CD4-positive, CD25-positive, alpha-beta regulatory T cell (primary cell): ENCODE results near the gene CPA5. TPM values are rescaled to one million over a fixed set of nuclear protein-coding genes. Genes with fewer than 3 reads are reported as not detected.
"Not testable (repeated sequence)": the region's sequence is repeated elsewhere in the genome, so short reads cannot be mapped to it uniquely, and the experiment has no call there.

ENCODE experiments used
- ATAC-seq, 2 donors: fragments of 150-1000 bp; cut with Tn5 transposase; one replicate each; pipeline ENCODE4 v1.10.0; 2021; ENCODE audit warnings: low read depth in 2 of 2, moderate number of reproducible peaks in 2 of 2, moderate library complexity in 1 of 2
- DNase-seq, 3 donors: peaks; one replicate each; pipeline versions ENCODE4 v3.0.0 to v3.0.0-alpha.2; 2012 to 2022; ENCODE audit warnings: mixed read lengths in 1 of 3
- H3K27ac ChIP-seq: one replicate; pipeline ENCODE4 v1.7.0; 2013; ENCODE audit warnings: mild to moderate bottlenecking, low read length; ENCODE audit not compliant: insufficient read depth, poor library complexity, severe bottlenecking
- H3K27me3 ChIP-seq: one replicate; pipeline ENCODE4 v1.7.0; 2013; ENCODE audit warnings: low read length; ENCODE audit not compliant: control insufficient read depth, insufficient read depth
- H3K36me3 ChIP-seq: one replicate; pipeline ENCODE4 v1.7.0; 2013; ENCODE audit warnings: mild to moderate bottlenecking, low read length, moderate library complexity; ENCODE audit not compliant: control insufficient read depth, insufficient read depth
- H3K4me1 ChIP-seq: 2 replicates; pipeline ENCODE4 v1.7.0; 2013; ENCODE audit warnings: mild to moderate bottlenecking, low read length; ENCODE audit not compliant: insufficient read depth, control insufficient read depth, poor library complexity, severe bottlenecking
- H3K4me3 ChIP-seq: one replicate; pipeline ENCODE4 v1.7.0; 2013; ENCODE audit warnings: low read depth, mild to moderate bottlenecking, low read length, moderate library complexity
- H3K9me3 ChIP-seq, 2 experiments: 1 replicate in 1 of 2; 2 replicates in 1 of 2; pipeline ENCODE4 v1.7.0; 2013; ENCODE audit warnings: low read length in 2 of 2, mild to moderate bottlenecking in 1 of 2, moderate library complexity in 1 of 2; ENCODE audit not compliant: control insufficient read depth in 2 of 2
- H3K27ac Mint-ChIP-seq, 3 donors: one replicate each; pipeline ENCODE4 v1.8.0; 2020 to 2022; ENCODE audit warnings: mild to moderate bottlenecking in 3 of 3, mixed read lengths in 3 of 3, moderate library complexity in 2 of 3
- H3K27me3 Mint-ChIP-seq: one replicate; pipeline ENCODE4 v1.8.0; 2022; ENCODE audit warnings: mild to moderate bottlenecking, mixed read lengths
- H3K36me3 Mint-ChIP-seq: one replicate; pipeline ENCODE4 v1.8.0; 2020; ENCODE audit warnings: mixed read lengths
- H3K4me1 Mint-ChIP-seq, 4 donors: one replicate each; pipeline ENCODE4 v1.8.0; 2020 to 2022; ENCODE audit warnings: mixed read lengths in 4 of 4, mild to moderate bottlenecking in 1 of 4
- H3K4me3 Mint-ChIP-seq, 4 donors: one replicate each; pipeline ENCODE4 v1.8.0; 2020 to 2022; ENCODE audit warnings: mild to moderate bottlenecking in 4 of 4, mixed read lengths in 4 of 4, moderate library complexity in 3 of 4
- H3K9me3 Mint-ChIP-seq, 7 donors: one replicate each; pipeline ENCODE4 v1.8.0; 2020 to 2022; ENCODE audit warnings: mixed read lengths in 7 of 7, mild to moderate bottlenecking in 3 of 7, moderate library complexity in 2 of 7
- polyA plus RNA-seq, 4 donors: library from polyadenylated mRNA; unstranded; fragments of 300-500 nt; fragmentation: Illumina TruSeq; gene quantifications; one replicate each; pipeline ENCODE4 v1.2.3, GENCODE V29; 2021
- total RNA-seq: library from RNA; stranded (reverse); gene quantifications from one replicate; pipeline ENCODE4 v1.2.3, GENCODE V29; 2022

CPA5 gene
- total and polyA plus RNA-seq, 5 donors from 2014 or later = 4.3 to 86.2 (median 59.1) TPM

- not testable (repeated sequence) for H3K27me3 ChIP-seq, DNase-seq, H3K9me3 ChIP-seq, H3K4me1 ChIP-seq, H3K4me1 Mint-ChIP-seq, H3K9me3 Mint-ChIP-seq, H3K36me3 Mint-ChIP-seq, ATAC-seq, H3K27ac ChIP-seq, H3K27ac Mint-ChIP-seq, H3K36me3 ChIP-seq, H3K27me3 Mint-ChIP-seq, H3K4me3 ChIP-seq
- H3K4me3 Mint-ChIP-seq = peak overlapping the region in 1 of 4 donors; percentile 63
Measured at GRCh38 chr7:130321542-130322229, 22.9 kb upstream of the CPA5 start.

DNA sequence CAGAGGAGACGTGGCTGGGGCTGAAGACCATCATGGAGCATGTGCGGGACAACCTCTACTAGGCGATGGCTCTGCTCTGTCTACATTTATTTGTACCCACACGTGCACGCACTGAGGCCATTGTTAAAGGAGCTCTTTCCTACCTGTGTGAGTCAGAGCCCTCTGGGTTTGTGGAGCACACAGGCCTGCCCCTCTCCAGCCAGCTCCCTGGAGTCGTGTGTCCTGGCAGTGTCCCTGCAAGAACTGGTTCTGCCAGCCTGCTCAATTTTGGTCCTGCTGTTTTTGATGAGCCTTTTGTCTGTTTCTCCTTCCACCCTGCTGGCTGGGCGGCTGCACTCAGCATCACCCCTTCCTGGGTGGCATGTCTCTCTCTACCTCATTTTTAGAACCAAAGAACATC lies 22.0 kb upstream of the CPA5 start:
- Histone ChIP-seq H3K9me3 (no peaks in the 10 kb centered on the region), H3K27ac (no peak overlapping the region), H3K4me3 (no peak overlapping the region), H3K36me3 (no peaks in the 10 kb centered on the region), H3K4me1 (no peaks in the 10 kb centered on the region), H3K27me3 (no peaks in the 10 kb centered on the region)
- Mint-ChIP-seq H3K27me3 (no peaks in the 10 kb centered on the region), H3K4me1 (no peaks in the 10 kb centered on the region), H3K9me3 (peaks cover 0 to 1% (median 0%) of the 10 kb centered on the region in 7 donors), H3K27ac (peak overlapping the region in 1 of 3 donors; percentile 51), H3K36me3 (no peaks in the 10 kb centered on the region), H3K4me3 (no peak overlapping the region)
- no peak for DNase-seq
- no peak for ATAC-seq

GRCh38 chr7:130324306-130324943 lies 20.2 kb upstream of the CPA5 start:
- ATAC-seq (no peak), DNase-seq (no peak)
- Mint-ChIP-seq H3K36me3 (no peaks in the 10 kb centered on the region), H3K4me1 (no peaks in the 10 kb centered on the region), H3K27me3 (peaks cover 3% of the 10 kb centered on the region), H3K9me3 (peaks cover 0 to 1% (median 0%) of the 10 kb centered on the region in 7 donors), H3K27ac (no peak overlapping the region), H3K4me3 (no peak overlapping the region)
- Histone ChIP-seq H3K36me3 (no peaks in the 10 kb centered on the region), H3K27me3 (no peaks in the 10 kb centered on the region), H3K9me3 (no peaks in the 10 kb centered on the region), H3K27ac (no peak overlapping the region), H3K4me1 (no peaks in the 10 kb centered on the region), H3K4me3 (no peak overlapping the region)

GRCh38 chr7:130329681-130330080 lies 14.9 kb upstream of the CPA5 start:
- H3K9me3 ChIP-seq = no peaks in the 10 kb centered on the region
- Mint-ChIP-seq H3K36me3 (no peaks in the 10 kb centered on the region), H3K9me3 (no peaks in the 10 kb centered on the region), H3K27ac (no peak overlapping the region), H3K4me1 (no peaks in the 10 kb centered on the region), H3K27me3 (peaks cover 10% of the 10 kb centered on the region), H3K4me3 (no peak overlapping the region)
- ATAC-seq (no peak), DNase-seq (no peak)
- H3K4me3 ChIP-seq = no peak overlapping the region
- no peaks in the 10 kb centered on the region for H3K4me1 ChIP-seq
- no peaks in the 10 kb centered on the region for H3K27me3 ChIP-seq
- no peaks in the 10 kb centered on the region for H3K36me3 ChIP-seq
- no peak overlapping the region for H3K27ac ChIP-seq

DNA sequence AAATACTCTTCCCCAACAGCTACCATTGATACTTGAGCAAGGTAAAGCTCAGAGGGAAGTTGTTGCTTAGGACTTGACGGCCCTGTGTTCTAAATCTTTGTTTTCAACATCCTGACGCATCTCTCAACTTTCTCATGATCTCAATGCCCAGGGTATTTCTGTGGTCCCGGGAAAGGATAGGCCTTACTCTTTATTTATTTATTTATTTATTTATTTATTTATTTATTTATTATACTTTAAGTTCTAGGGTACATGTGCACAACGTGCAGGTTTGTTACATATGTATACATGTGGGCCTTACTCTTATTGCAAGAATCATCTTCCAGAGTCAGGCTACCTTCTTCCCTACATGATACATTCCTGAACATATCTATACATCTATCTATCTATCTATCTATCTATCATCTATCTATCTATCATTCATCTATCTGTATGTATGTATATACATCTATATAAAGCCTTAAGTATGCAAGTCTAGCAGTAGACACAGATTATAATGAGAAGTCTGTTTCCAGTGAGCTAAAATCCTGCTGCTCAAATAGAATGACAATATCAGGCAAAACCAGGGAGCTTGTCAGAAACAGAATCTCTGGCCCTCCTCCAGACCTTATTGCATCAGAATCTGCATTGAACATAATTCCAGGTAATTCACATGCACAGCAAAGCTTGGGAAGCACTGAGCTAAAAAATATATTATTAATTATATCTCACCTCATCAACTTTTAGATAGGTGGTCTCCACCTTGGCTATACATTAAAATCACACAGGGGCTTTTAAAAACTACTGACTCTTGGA lies 12.2 kb upstream of the CPA5 start:
- H3K9me3 Mint-ChIP-seq = no peaks in the 10 kb centered on the region
- Histone ChIP-seq H3K4me1 (no peaks in the 10 kb centered on the region), H3K4me3 (no peak overlapping the region), H3K36me3 (no peaks in the 10 kb centered on the region), H3K27ac (no peak overlapping the region), H3K9me3 (no peaks in the 10 kb centered on the region), H3K27me3 (no peaks in the 10 kb centered on the region)
- H3K4me3 Mint-ChIP-seq = no peak overlapping the region
- no peak overlapping the region for H3K27ac Mint-ChIP-seq
- DNase-seq = no peak
- no peak for ATAC-seq
- no peaks in the 10 kb centered on the region for H3K36me3 Mint-ChIP-seq
- H3K27me3 Mint-ChIP-seq = peaks cover 14% of the 10 kb centered on the region
- no peaks in the 10 kb centered on the region for H3K4me1 Mint-ChIP-seq

- Mint-ChIP-seq H3K36me3 (no peaks in the 10 kb centered on the region), H3K4me1 (peaks cover 0 to under 1% (median 0%) of the 10 kb centered on the region in 4 donors), H3K9me3 (no peaks in the 10 kb centered on the region), H3K4me3 (no peak overlapping the region), H3K27ac (no peak overlapping the region), H3K27me3 (peaks cover 14% of the 10 kb centered on the region)
- Histone ChIP-seq H3K4me3 (no peak overlapping the region), H3K36me3 (no peaks in the 10 kb centered on the region), H3K27me3 (no peaks in the 10 kb centered on the region), H3K27ac (no peak overlapping the region), H3K9me3 (no peaks in the 10 kb centered on the region), H3K4me1 (no peaks in the 10 kb centered on the region)
- no peak for ATAC-seq
- no peak for DNase-seq
Measured at GRCh38 chr7:130333832-130334231, 10.8 kb upstream of the CPA5 start.

DNA sequence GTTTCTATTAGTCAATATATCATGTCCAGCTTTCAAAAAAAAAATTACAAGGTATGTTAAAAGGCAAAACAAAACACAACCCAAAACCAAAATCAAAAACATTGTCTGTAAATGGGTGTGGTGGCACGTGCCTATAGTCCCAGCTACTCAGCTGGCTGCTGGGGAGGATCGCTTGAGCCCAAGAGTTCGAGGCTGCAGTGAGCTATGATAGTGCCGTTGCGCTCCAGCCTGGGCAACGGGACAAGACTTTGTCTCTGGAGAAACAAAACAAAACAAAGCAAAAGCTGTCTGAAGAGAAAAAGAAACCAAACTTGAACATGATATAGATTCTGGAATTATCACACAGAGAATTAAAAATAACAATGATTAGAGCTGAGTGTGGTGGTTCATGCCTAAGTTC lies 10.3 kb upstream of the CPA5 start:
- ATAC-seq (no peak), DNase-seq (no peak)
- Histone ChIP-seq H3K9me3 (no peaks in the 10 kb centered on the region), H3K36me3 (no peaks in the 10 kb centered on the region), H3K27ac (no peak overlapping the region), H3K4me1 (no peaks in the 10 kb centered on the region), H3K27me3 (no peaks in the 10 kb centered on the region), H3K4me3 (no peak overlapping the region)
- Mint-ChIP-seq H3K27ac (no peak overlapping the region), H3K9me3 (no peaks in the 10 kb centered on the region), H3K36me3 (no peaks in the 10 kb centered on the region), H3K4me3 (no peak overlapping the region), H3K27me3 (peaks cover 13% of the 10 kb centered on the region), H3K4me1 (peaks cover 0 to 5% (median 0%) of the 10 kb centered on the region in 4 donors)
